H1 (cell line): ENCODE measurements around the gene SSH2. TPM values are rescaled to one million over a fixed set of nuclear protein-coding genes. Genes with fewer than 3 reads are reported as not detected.

ENCODE experiments used
- CTCF ChIA-PET: fragments of 300-600 bp; sonication (Branson Sonifier 250); formaldehyde crosslinking; loops from one replicate; lab custom pipeline; 2021; ENCODE audit not compliant: partially characterized antibody; lab: Charles Lee
- POLR2A ChIA-PET: fragments of 300-600 bp; sonication (Branson Sonifier 250); formaldehyde crosslinking; loops from one replicate; lab custom pipeline; 2021; ENCODE audit warnings: inconsistent platforms; ENCODE audit not compliant: partially characterized antibody; lab: Charles Lee
- DNase-seq, 2 experiments: peaks; one replicate each; pipeline versions ENCODE4 v3.0.0 to v3.0.0-alpha.2; 2010 to 2022; ENCODE audit warnings: low spot score in 2 of 2, low read depth in 1 of 2, mixed read lengths in 1 of 2
- FAIRE-seq: peaks from 2 replicates; lab custom pipeline; 2011; peaks lifted over from hg19 to GRCh38; lab: Jason Lieb, UNC
- H2AFZ ChIP-seq: 2 replicates; pipeline ENCODE4 v1.8.1; 2012; ENCODE audit warnings: low read length, inconsistent platforms
- H2AK5ac ChIP-seq: 2 replicates; pipeline ENCODE4 v1.6.1; 2013; ENCODE audit warnings: low read depth, low read length
- H2BK120ac ChIP-seq: replicated peaks from 2 replicates; pipeline ENCODE3; 2013; ENCODE audit warnings: low read depth, low read length, inconsistent platforms
- H2BK12ac ChIP-seq: 2 replicates; pipeline ENCODE4 v1.6.1; 2013; ENCODE audit warnings: low read depth, low read length
- H2BK15ac ChIP-seq: 2 replicates; pipeline ENCODE4 v1.6.1; 2013; ENCODE audit warnings: low read length
- H2BK20ac ChIP-seq: 2 replicates; pipeline ENCODE4 v1.6.1; 2013; ENCODE audit warnings: low read length
- H2BK5ac ChIP-seq: 2 replicates; pipeline ENCODE4 v1.6.1; 2013; ENCODE audit warnings: low read depth, low read length
- H3K14ac ChIP-seq: 2 replicates; pipeline ENCODE4 v1.6.1; 2013; ENCODE audit warnings: inconsistent platforms; ENCODE audit not compliant: insufficient read length
- H3K18ac ChIP-seq: 2 replicates; pipeline ENCODE4 v1.6.1; 2013; ENCODE audit warnings: low read length; ENCODE audit errors: extremely low read depth
- H3K23ac ChIP-seq: 2 replicates; pipeline ENCODE4 v1.6.1; 2013; ENCODE audit warnings: inconsistent platforms; ENCODE audit not compliant: insufficient read length
- H3K23me2 ChIP-seq: 2 replicates; pipeline ENCODE4 v1.6.1; 2013; ENCODE audit warnings: low read depth, low read length
- H3K27ac ChIP-seq: 2 replicates; pipeline ENCODE4 v1.6.1; 2011; ENCODE audit warnings: low read depth, low read length, inconsistent platforms
- H3K27me3 ChIP-seq, 4 experiments: replicated peaks in 1 of 4; 1 replicate in 1 of 4; 2 replicates in 3 of 4; pipeline versions ENCODE4 v1.6.1 to v1.8.1; 2011 to 2013; ENCODE audit warnings: low read length in 3 of 4, mild to moderate bottlenecking in 3 of 4, inconsistent platforms in 2 of 4, mixed read lengths in 2 of 4, moderate library complexity in 1 of 4; ENCODE audit not compliant: control insufficient read depth in 3 of 4, insufficient read depth in 3 of 4; ENCODE audit errors: extremely low read depth in 1 of 4
- H3K36me3 ChIP-seq, 4 experiments: 2 replicates each; pipeline versions ENCODE4 v1.6.1 to v1.8.1; 2011 to 2013; ENCODE audit warnings: mild to moderate bottlenecking in 4 of 4, low read length in 3 of 4, moderate library complexity in 2 of 4, control low read depth in 1 of 4, inconsistent platforms in 1 of 4; ENCODE audit not compliant: insufficient read depth in 4 of 4, control insufficient read depth in 2 of 4
- H3K4ac ChIP-seq: replicated peaks from 2 replicates; pipeline ENCODE3; 2013; ENCODE audit warnings: low read length, low read depth, mixed read lengths, inconsistent platforms; ENCODE audit not compliant: insufficient read length
- H3K4me1 ChIP-seq, 4 experiments: replicated peaks in 1 of 4; 1 replicate in 1 of 4; 2 replicates in 3 of 4; pipeline versions ENCODE4 v1.6.1 to v1.8.1; 2011 to 2013; ENCODE audit warnings: low read length in 3 of 4, inconsistent platforms in 2 of 4, mixed read lengths in 1 of 4; ENCODE audit not compliant: insufficient read depth in 4 of 4, control insufficient read depth in 3 of 4
- H3K4me2 ChIP-seq, 2 experiments: 2 replicates each; pipeline versions ENCODE4 v1.6.1 to v1.8.1; 2011 to 2013; ENCODE audit warnings: low read depth in 2 of 2, low read length in 2 of 2, control low read depth in 1 of 2, inconsistent platforms in 1 of 2, mild to moderate bottlenecking in 1 of 2; ENCODE audit not compliant: insufficient read depth in 1 of 2
- H3K4me3 ChIP-seq, 4 experiments: fragments of 200-600, 300-600 bp in 1 of 4; sonication (generic), shearing (Covaris generic), sonication (Bioruptor Twin) in 1 of 4; 2 replicates each; pipeline versions ENCODE4 v1.5.1 to v1.8.1; 2011 to 2016; ENCODE audit warnings: low read length in 4 of 4, low read depth in 3 of 4, control low read depth in 2 of 4, inconsistent platforms in 2 of 4, mild to moderate bottlenecking in 2 of 4, mixed read lengths in 1 of 4, moderate library complexity in 1 of 4; ENCODE audit not compliant: insufficient read depth in 2 of 4; ENCODE audit errors: extremely low read depth in 1 of 4
- H3K56ac ChIP-seq: replicated peaks from 2 replicates; pipeline ENCODE3; 2013; ENCODE audit warnings: low read depth, mild to moderate bottlenecking, mixed read lengths, low read length, inconsistent platforms; ENCODE audit not compliant: insufficient read length
- H3K79me1 ChIP-seq: 2 replicates; pipeline ENCODE4 v1.6.1; 2013; ENCODE audit warnings: low read depth, low read length, control low read depth
- H3K79me2 ChIP-seq, 2 experiments: 2 replicates each; pipeline versions ENCODE4 v1.6.1 to v1.8.1; 2012 to 2013; ENCODE audit warnings: low read length in 2 of 2, mild to moderate bottlenecking in 2 of 2, inconsistent platforms in 1 of 2; ENCODE audit not compliant: insufficient read depth in 2 of 2, control insufficient read depth in 1 of 2
- H3K9ac ChIP-seq, 4 experiments: replicated peaks in 1 of 4; 1 replicate in 1 of 4; 2 replicates in 3 of 4; pipeline versions ENCODE4 v1.6.1 to v1.8.1; 2011 to 2013; ENCODE audit warnings: low read depth in 3 of 4, low read length in 3 of 4, control low read depth in 2 of 4, mild to moderate bottlenecking in 2 of 4, moderate library complexity in 2 of 4, inconsistent platforms in 1 of 4; ENCODE audit errors: extremely low read depth in 1 of 4
- H3K9me3 ChIP-seq, 2 experiments: 2 replicates each; pipeline versions ENCODE4 v1.6.1 to v1.8.1; 2012 to 2013; ENCODE audit warnings: mild to moderate bottlenecking in 2 of 2, moderate library complexity in 2 of 2, control low read depth in 1 of 2, inconsistent platforms in 1 of 2, low read depth in 1 of 2, low read length in 1 of 2, mixed read lengths in 1 of 2; ENCODE audit not compliant: insufficient read depth in 2 of 2
- H4K20me1 ChIP-seq, 2 experiments: replicated peaks in 1 of 2; 2 replicates each; pipeline versions ENCODE3 to v1.8.1; 2011 to 2013; ENCODE audit warnings: inconsistent platforms in 2 of 2, low read length in 2 of 2, mild to moderate bottlenecking in 1 of 2; ENCODE audit not compliant: insufficient read depth in 2 of 2, control insufficient read depth in 1 of 2
- H4K5ac ChIP-seq: 2 replicates; pipeline ENCODE4 v1.6.1; 2013; ENCODE audit warnings: low read length, low read depth, mixed read lengths, inconsistent platforms; ENCODE audit not compliant: insufficient read length
- H4K8ac ChIP-seq: 2 replicates; pipeline ENCODE4 v1.8.0; 2013; ENCODE audit warnings: mild to moderate bottlenecking, moderate library complexity, low read length, inconsistent platforms; ENCODE audit not compliant: insufficient read depth; ENCODE audit errors: extremely low read depth
- H4K91ac ChIP-seq: replicated peaks from 2 replicates; pipeline ENCODE3; 2013; ENCODE audit warnings: low read length, mixed read lengths, inconsistent platforms; ENCODE audit not compliant: insufficient read length
- WGBS, 2 experiments: shearing (Covaris generic) in 1 of 2; methylation state at CpG; one replicate each; pipeline versions ENCODE4 v1.1.6 to v1.1.7; 2013 to 2015; ENCODE audit warnings: low lambda C conversion rate in 2 of 2, mixed read lengths in 2 of 2, inconsistent platforms in 1 of 2, low coverage in 1 of 2, missing lambda C conversion rate in 1 of 2; ENCODE audit not compliant: insufficient replicate concordance in 2 of 2, insufficient coverage in 1 of 2, insufficient read length in 1 of 2; ENCODE audit errors: extremely low coverage in 1 of 2, missing lambda C conversion rate in 1 of 2; 5-methylcytosine and 5-hydroxymethylcytosine counted together
- polyA plus RNA-seq, 7 experiments: library from polyadenylated mRNA; depleted of rRNA in 3 of 7; stranded (reverse) in 5 of 7; unstranded in 2 of 7; fragments of >200 nt in 5 of 7; fragments of 200-250 nt in 2 of 7; gene quantifications; 1 replicate in 5 of 7; 2 replicates in 1 of 7; 4 replicates in 1 of 7; pipeline versions ENCODE4 v1.2.1 to v1.2.3, GENCODE V29; 2011 to 2013; ENCODE audit warnings: missing spikeins in 2 of 7, mixed read lengths in 2 of 7
- total RNA-seq: library from RNA; stranded (reverse); fragmentation: NEBNext Ultra II Directional; extraction: Animal tissue kit (Norgen Biotek cat#: 25700); gene quantifications from 2 replicates; pipeline ENCODE4 v1.2.1, GENCODE V29; 2021

Gene SSH2
- total and polyA plus RNA-seq, 2 of the 8 experiments (the other 6 are each of a cell fraction or from before 2014, with no cell fraction given) = 5.2 to 15.9 TPM

GRCh38 chr17:29677824-29678223 lies 252.2 kb downstream of the SSH2 start:
- Histone ChIP-seq H2BK15ac (no peak overlapping the region), H3K27ac (no peak overlapping the region), H4K91ac (no peak overlapping the region), H3K4ac (no peak overlapping the region), H2BK20ac (no peak overlapping the region), H4K8ac (no peak overlapping the region), H3K79me1 (no peaks in the 10 kb centered on the region), H2AK5ac (no peak overlapping the region), H4K5ac (no peak overlapping the region), H2BK120ac (no peak overlapping the region), H2BK5ac (no peak overlapping the region), H3K4me3 (no peak overlapping the region), H4K20me1 (no peaks in the 10 kb centered on the region), H2BK12ac (no peak overlapping the region), H3K14ac (no peak overlapping the region), H3K9me3 (no peaks in the 10 kb centered on the region), H3K23me2 (no peaks in the 10 kb centered on the region), H3K79me2 (no peaks in the 10 kb centered on the region), H3K56ac (no peak overlapping the region), H3K18ac (no peak overlapping the region), H3K27me3 (no peaks in the 10 kb centered on the region), H3K23ac (no peak overlapping the region), H2AFZ (no peak overlapping the region), H3K4me1 (no peaks in the 10 kb centered on the region), H3K9ac (no peak overlapping the region), H3K4me2 (no peak overlapping the region), H3K36me3 (no peaks in the 10 kb centered on the region)
- CTCF ChIA-PET = interaction anchor here (0.7 to 1.8 kb wide), 5 partner anchors 12 to 127 kb away, joined by 3 to 5 read pairs (median 3); no protein-coding TSS in a partner anchor
- POLR2A ChIA-PET = no interaction called here
- FAIRE-seq = no peak
- no peak for DNase-seq
- 78% methylated on average over 1 of the region's 1 CpG; no CpG with 5 or more reads in 1 of the 2 experiments for WGBS, 2 experiments
